IMR-90 (cell line): ENCODE results near the gene PRRG1. TPM values are rescaled to one million over a fixed set of nuclear protein-coding genes. Genes with fewer than 3 reads are reported as not detected.

Experiments used
- ATAC-seq: fragments of 200-7000 bp; cut with Tn5 transposase; 2 replicates; pipeline ENCODE4 v1.9.1; 2020; ENCODE audit warnings: low read depth, mild to moderate bottlenecking, moderate library complexity
- BruUV-seq: library from RNA; stranded (reverse); fragments of 400-500 nt; replicated peaks from 2 replicates; lab custom pipeline; 2021; lab: Mats Ljungman, UMichigan
- CTCF ChIA-PET: fragments of 300-600 bp; formaldehyde crosslinking; extraction: SDS; loops from one replicate; lab custom pipeline; 2021; ENCODE audit warnings: antibody characterized with exemption; lab: Yijun Ruan, JAX
- POLR2A ChIA-PET: fragments of 300-600 bp; sonication (Branson Sonifier 250); formaldehyde crosslinking; loops from one replicate; lab custom pipeline; 2022; ENCODE audit warnings: antibody characterized with exemption; ENCODE audit not compliant: unreplicated experiment; lab: Charles Lee
- DNase-seq: peaks from one replicate; pipeline ENCODE4 v3.0.0; 2013
- H2AFZ ChIP-seq: replicated peaks from 2 replicates; pipeline ENCODE3; 2013; ENCODE audit warnings: low read length, mild to moderate bottlenecking; ENCODE audit not compliant: poor library complexity
- H2AK5ac ChIP-seq: 2 replicates; pipeline ENCODE4 v1.6.1; 2013; ENCODE audit warnings: low read depth, low read length, inconsistent platforms
- H2AK9ac ChIP-seq: replicated peaks from 2 replicates; pipeline ENCODE3; 2013; ENCODE audit warnings: mild to moderate bottlenecking, low read depth, low read length, moderate library complexity; ENCODE audit not compliant: poor library complexity
- H2BK120ac ChIP-seq: 2 replicates; pipeline ENCODE4 v1.6.1; 2013; ENCODE audit warnings: low read depth, low read length, inconsistent platforms
- H2BK15ac ChIP-seq: 3 replicates; pipeline ENCODE4 v1.6.1; 2013; ENCODE audit warnings: low read depth, low read length, inconsistent platforms
- H2BK20ac ChIP-seq: 2 replicates; pipeline ENCODE4 v1.6.1; 2013; ENCODE audit warnings: low read depth, mild to moderate bottlenecking, inconsistent platforms, low read length, moderate library complexity
- H2BK5ac ChIP-seq: 2 replicates; pipeline ENCODE4 v1.6.1; 2013; ENCODE audit warnings: mild to moderate bottlenecking, low read depth, low read length, inconsistent platforms; ENCODE audit not compliant: poor library complexity, severe bottlenecking
- H3K14ac ChIP-seq: replicated peaks from 2 replicates; pipeline ENCODE4 v1.6.1; 2013; ENCODE audit warnings: low read depth, low read length, inconsistent platforms
- H3K18ac ChIP-seq: 2 replicates; pipeline ENCODE4 v1.6.1; 2013; ENCODE audit warnings: low read depth, low read length, control low read depth
- H3K23ac ChIP-seq: 2 replicates; pipeline ENCODE4 v1.6.1; 2013; ENCODE audit warnings: low read depth, low read length, inconsistent platforms
- H3K27ac ChIP-seq: 2 replicates; pipeline ENCODE4 v1.5.1; 2013; ENCODE audit warnings: mild to moderate bottlenecking, control low read depth, low read length; ENCODE audit not compliant: insufficient read depth
- H3K27me3 ChIP-seq: 2 replicates; pipeline ENCODE4 v1.6.1; 2013; ENCODE audit warnings: low read length; ENCODE audit not compliant: control insufficient read depth, insufficient read depth
- H3K36me3 ChIP-seq: 2 replicates; pipeline ENCODE4 v1.6.1; 2013; ENCODE audit warnings: low read length, mixed read lengths; ENCODE audit not compliant: control insufficient read depth, insufficient read depth
- H3K4ac ChIP-seq: 2 replicates; pipeline ENCODE4 v1.6.1; 2013; ENCODE audit warnings: low read depth, low read length, inconsistent platforms
- H3K4me1 ChIP-seq: 2 replicates; pipeline ENCODE4 v1.6.1; 2013; ENCODE audit warnings: low read length, mixed read lengths; ENCODE audit not compliant: control insufficient read depth, insufficient read depth
- H3K4me2 ChIP-seq: 2 replicates; pipeline ENCODE4 v1.6.1; 2013; ENCODE audit warnings: low read depth, mild to moderate bottlenecking, control low read depth, low read length, moderate library complexity
- H3K4me3 ChIP-seq: 2 replicates; pipeline ENCODE4 v1.5.1; 2013; ENCODE audit warnings: low read depth, mild to moderate bottlenecking, control low read depth, low read length, moderate library complexity; ENCODE audit not compliant: insufficient read depth
- H3K56ac ChIP-seq: 2 replicates; pipeline ENCODE4 v1.6.1; 2013; ENCODE audit warnings: low read length, inconsistent platforms; ENCODE audit not compliant: insufficient read depth; ENCODE audit errors: extremely low read depth
- H3K79me1 ChIP-seq, 2 experiments: 2 replicates each; pipeline ENCODE4 v1.6.1; 2013; ENCODE audit warnings: low read length in 2 of 2, inconsistent platforms in 1 of 2, low read depth in 1 of 2
- H3K9ac ChIP-seq: 2 replicates; pipeline ENCODE4 v1.6.1; 2013; ENCODE audit warnings: low read depth, low read length, control low read depth
- H3K9me1 ChIP-seq: 2 replicates; pipeline ENCODE4 v1.6.1; 2013; ENCODE audit warnings: low read length, inconsistent platforms; ENCODE audit not compliant: insufficient read depth
- H3K9me3 ChIP-seq: 2 replicates; pipeline ENCODE4 v1.6.1; 2013; ENCODE audit warnings: low read length; ENCODE audit not compliant: control insufficient read depth, insufficient read depth
- H4K20me1 ChIP-seq: 2 replicates; pipeline ENCODE4 v1.6.1; 2013; ENCODE audit warnings: low read length, inconsistent platforms; ENCODE audit not compliant: insufficient read depth
- H4K5ac ChIP-seq: 2 replicates; pipeline ENCODE4 v1.6.1; 2013; ENCODE audit warnings: mild to moderate bottlenecking, low read depth, low read length, control low read depth
- H4K8ac ChIP-seq, 2 experiments: 2 replicates each; pipeline ENCODE4 v1.6.1; 2013; ENCODE audit warnings: low read depth in 2 of 2, low read length in 2 of 2, control low read depth in 1 of 2, inconsistent platforms in 1 of 2
- H4K91ac ChIP-seq: 2 replicates; pipeline ENCODE4 v1.6.1; 2013; ENCODE audit warnings: low read depth, low read length, inconsistent platforms; ENCODE audit not compliant: insufficient read depth
- FOS ChIP-seq: fragments of 150-350 bp; IDR thresholded peaks from 2 replicates; pipeline ENCODE4 v1.6.1; 2016; ENCODE audit warnings: low read depth, low read length
- WGBS, 2 experiments: methylation state at CpG; one replicate each; pipeline versions ENCODE4 v1.1.5 to v1.1.7; 2013; ENCODE audit warnings: missing lambda C conversion rate in 2 of 2; ENCODE audit not compliant: insufficient read length in 1 of 2; ENCODE audit errors: extremely low coverage in 2 of 2; 5-methylcytosine and 5-hydroxymethylcytosine counted together
- dilution Hi-C: fragments of 300-500 bp; cut with HindIII; formaldehyde crosslinking; loops from one replicate; pipeline ENCODE4 v1.14.3; 2018; ENCODE audit warnings: low sequenced_read_pairs; ENCODE audit not compliant: unreplicated experiment
- in situ Hi-C: fragments of 300-500 bp; cut with MboI; formaldehyde crosslinking; loops from 3 replicates; pipeline ENCODE4 v1.14.3; 2019; ENCODE audit warnings: low sequenced_read_pairs, inconsistent platforms, mixed read lengths
- intact Hi-C: fragments of 100-400 bp; cut with micrococcal nuclease; formaldehyde crosslinking; loops from 2 replicates; pipeline ENCODE4 v1.10.0; 2022
- polyA plus RNA-seq, 3 experiments: library from polyadenylated mRNA; depleted of rRNA; stranded (reverse); fragments of >200 nt; gene quantifications; 2 replicates each; pipeline ENCODE4 v1.2.3, GENCODE V29; 2012; ENCODE audit warnings: low replicate concordance in 1 of 3
- total RNA-seq: library from RNA; depleted of rRNA; stranded (reverse); fragments of >200 nt; gene quantifications from 2 replicates; pipeline ENCODE4 v1.2.3, GENCODE V29; 2012

The PRRG1 gene
- total and polyA plus RNA-seq, 2 of the 4 experiments (the other 2 are of a cell fraction) = 9.0 to 11.1 TPM

DNA sequence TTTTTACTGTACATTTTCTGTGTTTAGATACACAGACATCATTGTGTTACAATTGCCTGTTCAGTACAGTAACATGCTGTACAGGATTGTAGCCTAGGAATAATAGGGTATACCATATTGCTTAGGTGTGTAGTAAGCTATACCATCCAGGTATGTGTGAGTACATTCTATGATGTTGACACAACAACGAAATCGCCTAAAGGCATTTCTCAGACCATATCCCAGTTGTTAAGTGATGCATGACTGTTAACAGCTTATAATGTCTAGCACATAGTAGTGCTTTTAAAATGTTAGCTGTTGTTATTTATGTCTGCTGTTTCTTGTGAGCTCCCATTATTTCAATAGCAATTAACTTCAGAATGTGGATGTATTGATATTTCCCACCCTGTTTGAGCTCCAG lies 4.5 kb downstream of the PRRG1 start:
- no peak overlapping the region for H2BK15ac ChIP-seq
- no peak overlapping the region for H3K14ac ChIP-seq
- no CpG with 5 or more reads among the region's 2 CpGs for WGBS, 2 experiments
- no peak overlapping the region for H2BK20ac ChIP-seq
- H3K9me1 ChIP-seq = no peaks in the 10 kb centered on the region
- no peak overlapping the region for H4K5ac ChIP-seq
- H3K9ac ChIP-seq = no peak overlapping the region
- intact Hi-C loops = no loop called here
- no peak overlapping the region for H4K91ac ChIP-seq
- dilution Hi-C loops = no loop called here
- peaks cover 0 to 12% of the 10 kb centered on the region in 2 experiments; a peak in 2 of 4 replicates for H3K79me1 ChIP-seq
- ChIA-PET CTCF (no interaction called here), POLR2A (no interaction called here)
- H3K23ac ChIP-seq = no peak overlapping the region
- no peak overlapping the region for H3K56ac ChIP-seq
- no peak overlapping the region for H3K4ac ChIP-seq
- no peak overlapping the region; the same call in 1 of the 2 replicates for H3K4me2 ChIP-seq
- no peak overlapping the region for H2AFZ ChIP-seq
- ATAC-seq (no peak), DNase-seq (no peak)
- no peak overlapping the region for H2BK5ac ChIP-seq
- H4K8ac ChIP-seq = no peak overlapping the region
- no peak overlapping the region for H3K4me3 ChIP-seq
- no peak overlapping the region for H2AK9ac ChIP-seq
- TF ChIP-seq FOS = no peak
- no peaks in the 10 kb centered on the region for H3K9me3 ChIP-seq
- H4K20me1 ChIP-seq = peaks cover 3% of the 10 kb centered on the region
- no peaks in the 10 kb centered on the region for H3K36me3 ChIP-seq
- H3K4me1 ChIP-seq = no peaks in the 10 kb centered on the region
- H3K27me3 ChIP-seq = no peaks in the 10 kb centered on the region
- in situ Hi-C loops = no loop called here
- no peak overlapping the region for H2BK120ac ChIP-seq
- BruUV-seq = no TSS peak
- H3K18ac ChIP-seq = no peak overlapping the region
- no peak overlapping the region for H2AK5ac ChIP-seq
- H3K27ac ChIP-seq = no peak overlapping the region
